Measurements from ENCODE around the gene HBQ1. TPM values are rescaled to one million over a fixed set of nuclear protein-coding genes. Genes with fewer than 3 reads are reported as not detected.
"Not testable (repeated sequence)": the region's sequence is repeated elsewhere in the genome, so short reads cannot be mapped to it uniquely, and the experiment has no call there.

HBQ1 gene
- total RNA-seq, 1 experiment from 2014 or later = 3.5 TPM

DNA sequence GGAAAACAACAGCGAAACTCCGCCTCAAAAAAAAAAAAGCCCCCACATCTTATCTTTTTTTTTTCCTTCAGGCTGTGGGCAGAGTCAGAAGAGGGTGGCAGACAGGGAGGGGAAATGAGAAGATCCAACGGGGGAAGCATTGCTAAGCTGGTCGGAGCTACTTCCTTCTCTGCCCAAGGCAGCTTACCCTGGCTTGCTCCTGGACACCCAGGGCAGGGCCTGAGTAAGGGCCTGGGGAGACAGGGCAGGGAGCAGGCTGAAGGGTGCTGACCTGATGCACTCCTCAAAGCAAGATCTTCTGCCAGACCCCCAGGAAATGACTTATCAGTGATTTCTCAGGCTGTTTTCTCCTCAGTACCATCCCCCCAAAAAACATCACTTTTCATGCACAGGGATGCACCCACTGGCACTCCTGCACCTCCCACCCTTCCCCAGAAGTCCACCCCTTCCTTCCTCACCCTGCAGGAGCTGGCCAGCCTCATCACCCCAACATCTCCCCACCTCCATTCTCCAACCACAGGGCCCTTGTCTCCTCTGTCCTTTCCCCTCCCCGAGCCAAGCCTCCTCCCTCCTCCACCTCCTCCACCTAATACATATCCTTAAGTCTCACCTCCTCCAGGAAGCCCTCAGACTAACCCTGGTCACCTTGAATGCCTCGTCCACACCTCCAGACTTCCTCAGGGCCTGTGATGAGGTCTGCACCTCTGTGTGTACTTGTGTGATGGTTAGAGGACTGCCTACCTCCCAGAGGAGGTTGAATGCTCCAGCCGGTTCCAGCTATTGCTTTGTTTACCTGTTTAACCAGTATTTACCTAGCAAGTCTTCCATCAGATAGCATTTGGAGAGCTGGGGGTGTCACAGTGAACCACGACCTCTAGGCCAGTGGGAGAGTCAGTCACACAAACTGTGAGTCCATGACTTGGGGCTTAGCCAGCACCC is 5.0 kb upstream of the HBQ1 start:
- no peak overlapping the region for H2AK5ac ChIP-seq (ENCODE audit: insufficient read length, low read length)
- H3K79me2 ChIP-seq (ENCODE audit: insufficient read depth, low read length) = no peaks in the 10 kb centered on the region
- H3K23me2 ChIP-seq (ENCODE audit: insufficient read length, low read depth, low read length, poor library complexity, severe bottlenecking) = no peaks in the 10 kb centered on the region
- H3K23ac ChIP-seq (ENCODE audit: insufficient read length, low read depth, low read length) = no peak overlapping the region
- peak overlapping the region in 1 of 2 experiments; percentile 56; a peak in 2 of 5 replicates for H3K4me3 Mint-ChIP-seq
- no peak overlapping the region for H3K56ac ChIP-seq (ENCODE audit: insufficient read length, low read depth, low read length)
- no peaks in the 10 kb centered on the region; the same call in 1 of the 2 replicates for H3K4me1 ChIP-seq (ENCODE audit: insufficient read depth, low read length)
- no peaks in the 10 kb centered on the region for H3K79me1 ChIP-seq (ENCODE audit: insufficient read depth, low read depth, low read length, poor library complexity, severe bottlenecking)
- no peak overlapping the region for H4K8ac ChIP-seq (replicated peaks; ENCODE audit: insufficient read length, low read depth, low read length)
- no peak overlapping the region for H2BK12ac ChIP-seq (ENCODE audit: insufficient read length, low read depth, low read length)
- no peak overlapping the region; the same call in 1 of the 2 replicates for H3K14ac ChIP-seq (ENCODE audit: insufficient read depth, low read length)
- H3K27ac Mint-ChIP-seq = peak overlapping the region in 1 of 3 experiments; percentile 83; a peak in 1 of 7 replicates
- no peak overlapping the region for H3K18ac ChIP-seq (ENCODE audit: insufficient read length, low read depth, low read length)
- peaks cover 82% of the 10 kb centered on the region for H3K27me3 Mint-ChIP-seq (ENCODE audit: low read depth)
- H3K4ac ChIP-seq (ENCODE audit: low read depth, low read length) = no peak overlapping the region
- no peak overlapping the region for H3K9ac ChIP-seq (ENCODE audit: extremely low read depth, insufficient read length, low read length)
- H4K5ac ChIP-seq (ENCODE audit: insufficient read length, low read depth, low read length) = no peak overlapping the region
- TF ChIP-seq CTCF (conservative IDR thresholded peaks at IDR 0.05) = no peak
- H3K36me3 Mint-ChIP-seq (ENCODE audit: insufficient read depth in 1 of 3, low read depth in 3 of 3) = no peaks in the 10 kb centered on the region; a peak in 2 of 7 replicates
- H3K9me3 ChIP-seq (ENCODE audit: control insufficient read depth, low read depth, low read length) = no peaks in the 10 kb centered on the region
- no peak overlapping the region for H2BK5ac ChIP-seq (ENCODE audit: insufficient read length, low read length)
- no CpG with 5 or more reads among the region's 8 CpGs for WGBS (ENCODE audit: extremely low coverage, insufficient read length, low lambda C conversion rate)
- peaks cover 58% of the 10 kb centered on the region for H3K27me3 ChIP-seq (ENCODE audit: insufficient read depth, low read length)
- peaks cover 18 to 24% of the 10 kb centered on the region in 2 experiments for H3K4me1 Mint-ChIP-seq
- DNase-seq = no peak
- no peak overlapping the region for H4K91ac ChIP-seq (ENCODE audit: insufficient read length, low read depth, low read length)
- no peak overlapping the region for H2BK15ac ChIP-seq (ENCODE audit: low read depth, low read length)
- peaks cover 4 to 10% of the 10 kb centered on the region in 2 experiments; a peak in 2 of 5 replicates for H3K9me3 Mint-ChIP-seq
- no peak overlapping the region for H2BK20ac ChIP-seq (ENCODE audit: low read depth, low read length, poor library complexity, severe bottlenecking)
- H3K27ac ChIP-seq (ENCODE audit: insufficient read length, low read depth, low read length) = no peak overlapping the region
- H2AFZ ChIP-seq (ENCODE audit: low read length) = no peak overlapping the region
- no peak overlapping the region for H2BK120ac ChIP-seq (ENCODE audit: low read depth, low read length, poor library complexity, severe bottlenecking)
- H3T11ph ChIP-seq (ENCODE audit: low read length) = no peak overlapping the region
- H3K4me2 ChIP-seq (ENCODE audit: insufficient read depth, insufficient read length, low read length) = no peak overlapping the region
- H4K20me1 ChIP-seq (ENCODE audit: control insufficient read depth, insufficient read depth, insufficient read length) = no peaks in the 10 kb centered on the region

DNA sequence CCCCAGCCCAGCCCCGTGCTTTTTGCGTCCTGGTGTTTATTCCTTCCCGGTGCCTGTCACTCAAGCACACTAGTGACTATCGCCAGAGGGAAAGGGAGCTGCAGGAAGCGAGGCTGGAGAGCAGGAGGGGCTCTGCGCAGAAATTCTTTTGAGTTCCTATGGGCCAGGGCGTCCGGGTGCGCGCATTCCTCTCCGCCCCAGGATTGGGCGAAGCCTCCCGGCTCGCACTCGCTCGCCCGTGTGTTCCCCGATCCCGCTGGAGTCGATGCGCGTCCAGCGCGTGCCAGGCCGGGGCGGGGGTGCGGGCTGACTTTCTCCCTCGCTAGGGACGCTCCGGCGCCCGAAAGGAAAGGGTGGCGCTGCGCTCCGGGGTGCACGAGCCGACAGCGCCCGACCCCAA is 4.3 kb upstream of the HBQ1 start:
- H3K18ac ChIP-seq (ENCODE audit: insufficient read length, low read depth, low read length); H3K23me2 ChIP-seq (ENCODE audit: insufficient read length, low read depth, low read length, poor library complexity, severe bottlenecking); H4K5ac ChIP-seq (ENCODE audit: insufficient read length, low read depth, low read length); H3K27ac Mint-ChIP-seq; H2BK120ac ChIP-seq (ENCODE audit: low read depth, low read length, poor library complexity, severe bottlenecking); H3K4ac ChIP-seq (ENCODE audit: low read depth, low read length); H3K4me1 ChIP-seq (ENCODE audit: insufficient read depth, low read length); H3K23ac ChIP-seq (ENCODE audit: insufficient read length, low read depth, low read length); H4K91ac ChIP-seq (ENCODE audit: insufficient read length, low read depth, low read length); H3K9ac ChIP-seq (ENCODE audit: extremely low read depth, insufficient read length, low read length); DNase-seq; H3K27ac ChIP-seq (ENCODE audit: insufficient read length, low read depth, low read length); H2BK5ac ChIP-seq (ENCODE audit: insufficient read length, low read length); H3K9me3 Mint-ChIP-seq; H3T11ph ChIP-seq (ENCODE audit: low read length); H3K79me1 ChIP-seq (ENCODE audit: insufficient read depth, low read depth, low read length, poor library complexity, severe bottlenecking); H3K56ac ChIP-seq (ENCODE audit: insufficient read length, low read depth, low read length); H3K4me2 ChIP-seq (ENCODE audit: insufficient read depth, insufficient read length, low read length); H2BK20ac ChIP-seq (ENCODE audit: low read depth, low read length, poor library complexity, severe bottlenecking); H3K79me2 ChIP-seq (ENCODE audit: insufficient read depth, low read length); H2BK12ac ChIP-seq (ENCODE audit: insufficient read length, low read depth, low read length); H3K9me3 ChIP-seq (ENCODE audit: control insufficient read depth, low read depth, low read length); H4K8ac ChIP-seq (replicated peaks; ENCODE audit: insufficient read length, low read depth, low read length); H2AK5ac ChIP-seq (ENCODE audit: insufficient read length, low read length); H3K36me3 Mint-ChIP-seq (ENCODE audit: insufficient read depth in 1 of 3, low read depth in 3 of 3); H4K20me1 ChIP-seq (ENCODE audit: control insufficient read depth, insufficient read depth, insufficient read length); H2BK15ac ChIP-seq (ENCODE audit: low read depth, low read length); H2AFZ ChIP-seq (ENCODE audit: low read length); H3K14ac ChIP-seq (ENCODE audit: insufficient read depth, low read length): not testable (repeated sequence)
- peaks cover 55% of the 10 kb centered on the region for H3K27me3 ChIP-seq (ENCODE audit: insufficient read depth, low read length)
- Mint-ChIP-seq H3K4me3 (peak overlapping the region; percentile 48 to 67; a peak in 4 of 5 replicates), H3K4me1 (peaks cover 15 to 20% of the 10 kb centered on the region in 2 experiments), H3K27me3 (ENCODE audit: low read depth) (peaks cover 77% of the 10 kb centered on the region)
- WGBS (ENCODE audit: extremely low coverage, insufficient read length, low lambda C conversion rate) = no CpG with 5 or more reads among the region's 39 CpGs
